CD4-positive, alpha-beta memory T cell (primary cell): ENCODE measurements around the gene ROBO1. TPM values are rescaled to one million over a fixed set of nuclear protein-coding genes. Genes with fewer than 3 reads are reported as not detected.
"Not testable (repeated sequence)": the region's sequence is repeated elsewhere in the genome, so short reads cannot be mapped to it uniquely, and the experiment has no call there.

Source experiments
- CTCF ChIA-PET: fragments of 350-600 bp; sonication (Branson Sonifier 250); formaldehyde crosslinking; loops from one replicate; lab custom pipeline; 2021; ENCODE audit warnings: inconsistent platforms; ENCODE audit not compliant: partially characterized antibody; lab: Charles Lee
- POLR2A ChIA-PET: fragments of 350-600 bp; sonication (Branson Sonifier 250); formaldehyde crosslinking; loops from one replicate; lab custom pipeline; 2021; ENCODE audit not compliant: partially characterized antibody; lab: Charles Lee
- DNase-seq, 5 donors: peaks; one replicate each; pipeline versions ENCODE4 v3.0.0 to v3.0.0-alpha.2; 2020 to 2022; ENCODE audit warnings: mixed read lengths in 1 of 5
- H3K27ac ChIP-seq: one replicate; pipeline ENCODE4 v1.7.0; 2013; ENCODE audit warnings: low read depth, low read length
- H3K27me3 ChIP-seq: 2 replicates; pipeline ENCODE4 v1.7.0; 2013; ENCODE audit warnings: mild to moderate bottlenecking, low read length, moderate library complexity; ENCODE audit not compliant: insufficient read depth
- H3K36me3 ChIP-seq: 2 replicates; pipeline ENCODE4 v1.7.0; 2013; ENCODE audit warnings: mild to moderate bottlenecking, low read length, moderate library complexity; ENCODE audit not compliant: insufficient read depth
- H3K4me1 ChIP-seq: 2 replicates; pipeline ENCODE4 v1.7.0; 2013; ENCODE audit warnings: mild to moderate bottlenecking, low read length, moderate library complexity; ENCODE audit not compliant: insufficient read depth
- H3K4me3 ChIP-seq, 2 donors: one replicate each; pipeline ENCODE4 v1.7.0; 2013; ENCODE audit warnings: low read length in 2 of 2, mild to moderate bottlenecking in 1 of 2
- H3K9me3 ChIP-seq, 2 donors: one replicate each; pipeline ENCODE4 v1.7.0; 2013; ENCODE audit warnings: low read length in 2 of 2, control low read depth in 1 of 2; ENCODE audit not compliant: control insufficient read depth in 1 of 2
- H3K27ac Mint-ChIP-seq, 7 donors: one replicate each; pipeline ENCODE4 v1.8.0; 2020 to 2021; ENCODE audit warnings: mixed read lengths in 7 of 7, mild to moderate bottlenecking in 6 of 7, inconsistent platforms in 3 of 7, moderate library complexity in 3 of 7
- H3K27me3 Mint-ChIP-seq, 2 donors: one replicate each; pipeline ENCODE4 v1.8.0; 2020 to 2021; ENCODE audit warnings: mixed read lengths in 2 of 2
- H3K36me3 Mint-ChIP-seq, 2 donors: one replicate each; pipeline ENCODE4 v1.8.0; 2020 to 2021; ENCODE audit warnings: mixed read lengths in 2 of 2, inconsistent platforms in 1 of 2, mild to moderate bottlenecking in 1 of 2
- H3K4me1 Mint-ChIP-seq, 4 donors: one replicate each; pipeline ENCODE4 v1.8.0; 2020 to 2021; ENCODE audit warnings: mixed read lengths in 4 of 4, mild to moderate bottlenecking in 1 of 4
- H3K4me3 Mint-ChIP-seq, 8 donors: one replicate each; pipeline ENCODE4 v1.8.0; 2020 to 2021; ENCODE audit warnings: mixed read lengths in 8 of 8, mild to moderate bottlenecking in 7 of 8, moderate library complexity in 6 of 8, inconsistent platforms in 3 of 8
- H3K9me3 Mint-ChIP-seq, 8 donors: one replicate each; pipeline ENCODE4 v1.8.0; 2020 to 2021; ENCODE audit warnings: mixed read lengths in 8 of 8, mild to moderate bottlenecking in 5 of 8, inconsistent platforms in 3 of 8, moderate library complexity in 1 of 8
- intact Hi-C: fragments of 100-400 bp; cut with micrococcal nuclease; formaldehyde crosslinking; loops from one replicate; pipeline ENCODE4 v1.15.1; 2023
- polyA plus RNA-seq, 2 donors: library from polyadenylated mRNA; unstranded; fragments of 300-500 nt; fragmentation: Illumina TruSeq; gene quantifications; one replicate each; pipeline ENCODE4 v1.2.3, GENCODE V29; 2021
- total RNA-seq, 2 experiments: library from RNA; stranded (reverse); gene quantifications; one replicate each; pipeline ENCODE4 v1.2.3, GENCODE V29; 2021

The ROBO1 gene
- total and polyA plus RNA-seq, 4 experiments from 2014 or later = not detected

GRCh38 chr3:78884567-78884966 lies 883.2 kb downstream of the ROBO1 start:
- CTCF ChIA-PET, H3K27ac Mint-ChIP-seq, H3K36me3 ChIP-seq: not testable (repeated sequence)

GRCh38 chr3:78882251-78882650 lies 885.5 kb downstream of the ROBO1 start:
- DNase-seq = no peak
- no peaks in the 10 kb centered on the region for H3K27me3 Mint-ChIP-seq
- intact Hi-C loops = no loop called here
- no peak overlapping the region for H3K4me3 ChIP-seq
- ChIA-PET CTCF (no interaction called here), POLR2A (no interaction called here)
- H3K27me3 ChIP-seq = no peaks in the 10 kb centered on the region
- no peak overlapping the region for H3K27ac ChIP-seq
- peaks cover 0 to 18% (median 9%) of the 10 kb centered on the region in 8 donors for H3K9me3 Mint-ChIP-seq
- no peaks in the 10 kb centered on the region for H3K36me3 Mint-ChIP-seq
- H3K4me3 Mint-ChIP-seq = no peak overlapping the region
- no peaks in the 10 kb centered on the region for H3K4me1 ChIP-seq
- H3K27ac Mint-ChIP-seq = no peak overlapping the region
- no peaks in the 10 kb centered on the region for H3K9me3 ChIP-seq
- no peaks in the 10 kb centered on the region for H3K36me3 ChIP-seq
- no peaks in the 10 kb centered on the region for H3K4me1 Mint-ChIP-seq

More at GRCh38 chr3:78884567-78884966, 883.2 kb downstream of the ROBO1 start:
- H3K9me3 Mint-ChIP-seq = peaks cover 0 to 20% (median 10%) of the 10 kb centered on the region in 8 donors
- H3K36me3 Mint-ChIP-seq, H3K27me3 Mint-ChIP-seq, H3K27ac ChIP-seq, POLR2A ChIA-PET, DNase-seq, H3K9me3 ChIP-seq, H3K27me3 ChIP-seq, H3K4me3 Mint-ChIP-seq, intact Hi-C loops, H3K4me1 ChIP-seq, H3K4me1 Mint-ChIP-seq, H3K4me3 ChIP-seq: not testable (repeated sequence)

- H3K4me1 ChIP-seq = no peaks in the 10 kb centered on the region
- ChIA-PET POLR2A (no interaction called here), CTCF (no interaction called here)
- no peak overlapping the region for H3K27ac Mint-ChIP-seq
- intact Hi-C loops = no loop called here
- H3K27ac ChIP-seq = no peak overlapping the region
- no peaks in the 10 kb centered on the region for H3K36me3 Mint-ChIP-seq
- no peak for DNase-seq
- no peaks in the 10 kb centered on the region for H3K36me3 ChIP-seq
- peaks cover 0 to 17% (median 9%) of the 10 kb centered on the region in 8 donors for H3K9me3 Mint-ChIP-seq
- H3K4me3 ChIP-seq = no peak overlapping the region
- no peaks in the 10 kb centered on the region for H3K27me3 ChIP-seq
- H3K4me3 Mint-ChIP-seq = no peak overlapping the region
- H3K27me3 Mint-ChIP-seq = no peaks in the 10 kb centered on the region
- no peaks in the 10 kb centered on the region for H3K4me1 Mint-ChIP-seq
- no peaks in the 10 kb centered on the region for H3K9me3 ChIP-seq
Observed at GRCh38 chr3:78881501-78881900, 886.3 kb downstream of the ROBO1 start.

- no peak overlapping the region for H3K4me3 ChIP-seq
- intact Hi-C loops = no loop called here
- no peaks in the 10 kb centered on the region for H3K4me1 Mint-ChIP-seq
- no peak for DNase-seq
- H3K27ac Mint-ChIP-seq = no peak overlapping the region
- no peaks in the 10 kb centered on the region for H3K4me1 ChIP-seq
- H3K36me3 ChIP-seq = no peaks in the 10 kb centered on the region
- H3K27me3 ChIP-seq = no peaks in the 10 kb centered on the region
- no peak overlapping the region for H3K27ac ChIP-seq
- H3K27me3 Mint-ChIP-seq = no peaks in the 10 kb centered on the region
- H3K9me3 Mint-ChIP-seq = peaks cover 0 to 17% (median 9%) of the 10 kb centered on the region in 8 donors
- POLR2A ChIA-PET = no interaction called here
- H3K36me3 Mint-ChIP-seq = no peaks in the 10 kb centered on the region
- H3K4me3 Mint-ChIP-seq = no peak overlapping the region
- CTCF ChIA-PET = no interaction called here
- H3K9me3 ChIP-seq = no peaks in the 10 kb centered on the region
Observed at GRCh38 chr3:78880603-78881461, 887.0 kb downstream of the ROBO1 start.

- CTCF ChIA-PET = no interaction called here
- intact Hi-C loops = no loop called here
Observed at GRCh38 chr3:78879295-78879860, 888.4 kb downstream of the ROBO1 start.

GRCh38 chr3:78878789-78879188 lies 889.0 kb downstream of the ROBO1 start:
- DNase-seq = no peak
- Histone ChIP-seq H3K9me3 (no peaks in the 10 kb centered on the region), H3K27me3 (no peaks in the 10 kb centered on the region), H3K4me3 (no peak overlapping the region), H3K27ac (no peak overlapping the region), H3K4me1 (no peaks in the 10 kb centered on the region), H3K36me3 (no peaks in the 10 kb centered on the region)
- peaks cover 0 to 20% (median 7%) of the 10 kb centered on the region in 8 donors for H3K9me3 Mint-ChIP-seq
- no peaks in the 10 kb centered on the region for H3K4me1 Mint-ChIP-seq
- H3K27me3 Mint-ChIP-seq = no peaks in the 10 kb centered on the region
- intact Hi-C loops = no loop called here
- no peaks in the 10 kb centered on the region for H3K36me3 Mint-ChIP-seq
- ChIA-PET POLR2A (no interaction called here), CTCF (no interaction called here)
- no peak overlapping the region for H3K27ac Mint-ChIP-seq
- H3K4me3 Mint-ChIP-seq = no peak overlapping the region

More at GRCh38 chr3:78879295-78879860, 888.4 kb downstream of the ROBO1 start:
- H3K4me3 ChIP-seq = no peak overlapping the region
- H3K4me1 ChIP-seq = no peaks in the 10 kb centered on the region
- Mint-ChIP-seq H3K4me1 (no peaks in the 10 kb centered on the region), H3K27ac (no peak overlapping the region), H3K4me3 (no peak overlapping the region), H3K9me3 (peaks cover 0 to 20% (median 9%) of the 10 kb centered on the region in 8 donors), H3K27me3 (no peaks in the 10 kb centered on the region), H3K36me3 (no peaks in the 10 kb centered on the region)
- POLR2A ChIA-PET = no interaction called here
- no peak for DNase-seq
- H3K36me3 ChIP-seq = no peaks in the 10 kb centered on the region
- no peak overlapping the region for H3K27ac ChIP-seq
- H3K9me3 ChIP-seq = no peaks in the 10 kb centered on the region
- H3K27me3 ChIP-seq = no peaks in the 10 kb centered on the region

GRCh38 chr3:78878011-78878410 lies 889.8 kb downstream of the ROBO1 start:
- intact Hi-C loops = no loop called here
- no peaks in the 10 kb centered on the region for H3K9me3 ChIP-seq
- H3K27ac Mint-ChIP-seq = no peak overlapping the region
- H3K4me3 Mint-ChIP-seq = no peak overlapping the region
- H3K36me3 Mint-ChIP-seq = no peaks in the 10 kb centered on the region
- ChIA-PET POLR2A (no interaction called here), CTCF (no interaction called here)
- no peaks in the 10 kb centered on the region for H3K36me3 ChIP-seq
- no peak for DNase-seq
- no peaks in the 10 kb centered on the region for H3K27me3 Mint-ChIP-seq
- H3K27ac ChIP-seq = no peak overlapping the region
- H3K27me3 ChIP-seq = no peaks in the 10 kb centered on the region
- no peaks in the 10 kb centered on the region for H3K4me1 Mint-ChIP-seq
- no peaks in the 10 kb centered on the region for H3K4me1 ChIP-seq
- H3K9me3 Mint-ChIP-seq = peaks cover 0 to 24% (median 6%) of the 10 kb centered on the region in 8 donors
- H3K4me3 ChIP-seq = no peak overlapping the region
